ENCODE data around the gene TMEM131.

Gene TMEM131

DNA sequence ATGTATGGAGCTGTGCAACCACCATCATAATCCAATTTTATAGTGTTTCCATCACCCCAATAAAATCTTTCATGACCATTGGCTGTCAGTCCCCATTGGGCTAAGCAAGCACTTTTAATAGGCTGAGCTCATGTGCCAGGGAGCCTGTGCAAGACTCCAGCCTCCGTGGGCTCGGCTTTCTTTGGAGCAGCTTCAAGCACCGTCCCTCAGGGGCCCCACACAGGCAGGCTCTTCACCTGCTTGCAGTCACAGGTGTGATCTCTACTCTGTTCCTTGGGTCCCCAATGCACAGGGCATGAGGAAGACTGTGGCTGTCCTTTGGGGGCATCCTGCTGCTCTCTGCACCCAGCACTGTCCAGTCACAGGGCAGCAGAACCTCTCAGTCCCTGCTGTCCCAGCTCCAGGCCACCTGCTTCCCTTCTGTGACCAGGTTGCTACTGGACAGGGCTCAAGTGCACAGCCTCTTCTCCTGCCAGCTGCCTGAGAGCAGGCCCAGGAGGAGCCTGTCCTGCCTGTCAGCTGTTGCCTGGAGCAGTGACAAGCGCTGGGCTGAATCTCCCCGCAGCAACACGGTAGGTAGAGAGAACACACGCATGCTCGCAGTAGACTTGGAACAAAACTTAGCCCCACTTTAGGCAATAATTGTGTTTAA is 40.7 kb upstream of the TMEM131 start:
- Histone ChIP-seq H3K9me3 (ENCODE audit: insufficient read depth, low read length) (no peaks in the 10 kb centered on the region), H3K4me2 (ENCODE audit: low read length) (no peak overlapping the region)

DNA sequence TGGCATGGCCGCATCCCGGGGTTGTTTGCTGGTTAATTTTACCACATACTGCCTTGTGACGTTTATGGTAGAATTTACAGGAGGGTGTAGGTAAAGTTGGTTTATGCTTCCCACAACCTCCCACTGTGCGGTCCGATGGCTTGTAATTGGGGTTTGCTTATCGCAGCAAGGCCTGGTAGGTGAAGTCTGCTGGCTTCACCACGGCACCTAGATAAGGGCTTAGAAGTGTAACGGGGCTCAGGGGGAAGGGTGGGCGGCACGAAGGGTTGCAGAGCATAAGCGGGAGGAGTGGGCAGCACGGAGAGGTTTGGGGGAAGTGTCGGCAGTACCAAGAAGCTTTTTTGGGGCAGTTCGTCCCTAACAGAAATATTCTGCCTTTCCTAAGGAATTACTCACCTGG is 39.0 kb upstream of the TMEM131 start:
- H3K4me2 ChIP-seq (ENCODE audit: low read length), result no peak overlapping the region
- no peaks in the 10 kb centered on the region for H3K9me3 ChIP-seq (ENCODE audit: insufficient read depth, low read length)
- H3K9ac ChIP-seq (ENCODE audit: low read length), result no peak overlapping the region
- no peak overlapping the region for H3K27ac ChIP-seq (ENCODE audit: low read length)
- no peaks in the 10 kb centered on the region for H3K36me3 ChIP-seq (replicated peaks; ENCODE audit: low read depth, low read length)
- H4K20me1 ChIP-seq (ENCODE audit: insufficient read depth, low read length), result no peaks in the 10 kb centered on the region
- H3K4me1 ChIP-seq (ENCODE audit: low read length), result peaks cover 17% of the 10 kb centered on the region
- no peaks in the 10 kb centered on the region for H3K27me3 ChIP-seq (ENCODE audit: low read depth, low read length)
- no peak overlapping the region for H2AFZ ChIP-seq (ENCODE audit: low read depth, low read length)
- no peak overlapping the region for H3K4me3 ChIP-seq (ENCODE audit: low read length)
- H3K79me2 ChIP-seq (ENCODE audit: low read length), result no peaks in the 10 kb centered on the region
- no peak for TF ChIP-seq EZH2phosphoT487 (IDR thresholded peaks at IDR 0.05; ENCODE audit: low read depth)
- TF ChIP-seq, protein P1, sequence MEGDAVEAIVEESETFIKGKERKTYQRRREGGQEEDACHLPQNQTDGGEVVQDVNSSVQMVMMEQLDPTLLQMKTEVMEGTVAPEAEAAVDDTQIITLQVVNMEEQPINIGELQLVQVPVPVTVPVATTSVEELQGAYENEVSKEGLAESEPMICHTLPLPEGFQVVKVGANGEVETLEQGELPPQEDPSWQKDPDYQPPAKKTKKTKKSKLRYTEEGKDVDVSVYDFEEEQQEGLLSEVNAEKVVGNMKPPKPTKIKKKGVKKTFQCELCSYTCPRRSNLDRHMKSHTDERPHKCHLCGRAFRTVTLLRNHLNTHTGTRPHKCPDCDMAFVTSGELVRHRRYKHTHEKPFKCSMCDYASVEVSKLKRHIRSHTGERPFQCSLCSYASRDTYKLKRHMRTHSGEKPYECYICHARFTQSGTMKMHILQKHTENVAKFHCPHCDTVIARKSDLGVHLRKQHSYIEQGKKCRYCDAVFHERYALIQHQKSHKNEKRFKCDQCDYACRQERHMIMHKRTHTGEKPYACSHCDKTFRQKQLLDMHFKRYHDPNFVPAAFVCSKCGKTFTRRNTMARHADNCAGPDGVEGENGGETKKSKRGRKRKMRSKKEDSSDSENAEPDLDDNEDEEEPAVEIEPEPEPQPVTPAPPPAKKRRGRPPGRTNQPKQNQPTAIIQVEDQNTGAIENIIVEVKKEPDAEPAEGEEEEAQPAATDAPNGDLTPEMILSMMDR (IDR thresholded peaks at IDR 0.05; ENCODE audit: low read depth, low read length), result no peak

More for the DNA sequence above, 40.7 kb upstream of the TMEM131 start:
- H3K27me3 ChIP-seq (ENCODE audit: low read depth, low read length), result no peaks in the 10 kb centered on the region
- H3K36me3 ChIP-seq (replicated peaks; ENCODE audit: low read depth, low read length), result no peaks in the 10 kb centered on the region
- H3K79me2 ChIP-seq (ENCODE audit: low read length), result no peaks in the 10 kb centered on the region
- no peak overlapping the region for H3K4me3 ChIP-seq (ENCODE audit: low read length)
- H3K4me1 ChIP-seq (ENCODE audit: low read length), result peaks cover 18% of the 10 kb centered on the region
- no peak overlapping the region for H3K27ac ChIP-seq (ENCODE audit: low read length)
- no peak overlapping the region for H3K9ac ChIP-seq (ENCODE audit: low read length)
- no peak for TF ChIP-seq EZH2phosphoT487 (IDR thresholded peaks at IDR 0.05; ENCODE audit: low read depth)
- TF ChIP-seq, protein P1 (IDR thresholded peaks at IDR 0.05; ENCODE audit: low read depth, low read length), result no peak
- no peaks in the 10 kb centered on the region for H4K20me1 ChIP-seq (ENCODE audit: insufficient read depth, low read length)
- H2AFZ ChIP-seq (ENCODE audit: low read depth, low read length), result no peak overlapping the region

DNA sequence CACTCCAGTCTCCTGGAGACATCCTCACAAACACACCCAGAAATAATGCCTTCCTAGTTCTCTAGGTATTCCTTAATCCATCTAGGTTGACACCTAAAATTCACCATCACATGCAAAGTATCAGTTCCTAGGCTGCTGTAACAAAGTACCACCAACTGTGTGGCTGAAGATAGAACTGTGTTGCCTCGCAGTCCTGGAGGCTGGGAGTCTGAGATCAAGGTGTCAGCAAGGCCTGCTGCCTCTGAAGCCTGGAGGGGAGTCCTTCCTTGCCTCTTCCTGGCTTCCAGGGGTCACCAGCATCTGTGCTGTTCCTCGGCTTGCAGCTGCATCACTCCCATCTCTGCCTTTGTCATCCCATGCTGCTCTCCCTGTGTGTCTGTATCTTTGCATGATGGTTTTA is 36.3 kb upstream of the TMEM131 start:
- H3K79me2 ChIP-seq (ENCODE audit: low read length), result no peaks in the 10 kb centered on the region
- H3K27me3 ChIP-seq (ENCODE audit: low read depth, low read length), result no peaks in the 10 kb centered on the region
- no peak overlapping the region for H3K9ac ChIP-seq (ENCODE audit: low read length)
- no peak overlapping the region for H2AFZ ChIP-seq (ENCODE audit: low read depth, low read length)
- no peak overlapping the region for H3K27ac ChIP-seq (ENCODE audit: low read length)
- no peak overlapping the region for H3K4me3 ChIP-seq (ENCODE audit: low read length)
- H3K4me1 ChIP-seq (ENCODE audit: low read length), result peaks cover 33% of the 10 kb centered on the region
- no peak for TF ChIP-seq EZH2phosphoT487 (IDR thresholded peaks at IDR 0.05; ENCODE audit: low read depth)
- TF ChIP-seq, protein P1 (IDR thresholded peaks at IDR 0.05; ENCODE audit: low read depth, low read length), result no peak
- H3K9me3 ChIP-seq (ENCODE audit: insufficient read depth, low read length), result no peaks in the 10 kb centered on the region
- no peaks in the 10 kb centered on the region for H3K36me3 ChIP-seq (replicated peaks; ENCODE audit: low read depth, low read length)
- H3K4me2 ChIP-seq (ENCODE audit: low read length), result no peak overlapping the region
- H4K20me1 ChIP-seq (ENCODE audit: insufficient read depth, low read length), result no peaks in the 10 kb centered on the region

DNA sequence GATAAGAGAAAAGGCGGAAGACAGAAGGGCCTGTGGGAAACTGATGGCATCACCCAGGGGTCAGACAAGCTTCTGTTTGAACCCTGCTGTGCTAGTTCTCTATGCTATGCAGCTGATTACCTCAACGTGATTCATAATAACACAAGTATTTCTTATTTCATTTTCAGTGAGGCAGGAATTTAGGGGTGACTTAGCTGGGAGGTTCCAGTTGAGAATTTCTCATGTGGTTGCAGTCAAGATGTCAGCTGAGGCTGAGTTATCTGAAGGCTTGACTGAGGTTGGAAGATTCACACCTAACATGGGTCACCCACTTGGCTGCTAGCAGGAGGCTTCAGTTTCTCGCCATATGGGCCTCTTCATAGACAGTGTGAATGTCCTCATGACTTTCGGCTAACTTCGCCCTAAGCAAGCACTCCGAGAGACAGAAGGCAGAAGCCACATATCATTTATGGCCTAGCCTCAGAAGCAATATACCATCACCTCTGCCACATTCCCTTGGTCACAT is 34.0 kb upstream of the TMEM131 start:
- no peaks in the 10 kb centered on the region for H3K36me3 ChIP-seq (replicated peaks; ENCODE audit: low read depth, low read length)
- H3K4me3 ChIP-seq (ENCODE audit: low read length), result no peak overlapping the region
- H3K9me3 ChIP-seq (ENCODE audit: insufficient read depth, low read length), result no peaks in the 10 kb centered on the region
- H2AFZ ChIP-seq (ENCODE audit: low read depth, low read length), result no peak overlapping the region
- H3K9ac ChIP-seq (ENCODE audit: low read length), result no peak overlapping the region
- no peak overlapping the region for H3K4me2 ChIP-seq (ENCODE audit: low read length)
- H3K27me3 ChIP-seq (ENCODE audit: low read depth, low read length), result no peaks in the 10 kb centered on the region
- H3K4me1 ChIP-seq (ENCODE audit: low read length), result peaks cover 54% of the 10 kb centered on the region
- H3K79me2 ChIP-seq (ENCODE audit: low read length), result no peaks in the 10 kb centered on the region
- H4K20me1 ChIP-seq (ENCODE audit: insufficient read depth, low read length), result no peaks in the 10 kb centered on the region
- TF ChIP-seq, protein P1 (IDR thresholded peaks at IDR 0.05; ENCODE audit: low read depth, low read length), result no peak
- TF ChIP-seq EZH2phosphoT487 (IDR thresholded peaks at IDR 0.05; ENCODE audit: low read depth), result no peak
- no peak overlapping the region for H3K27ac ChIP-seq (ENCODE audit: low read length)

All from OCI-LY3 (cell line).